ENCODE measurements around the gene PPFIBP1. TPM values are rescaled to one million over a fixed set of nuclear protein-coding genes. Genes with fewer than 3 reads are reported as not detected.
A peak's percentile ranks its signal among the peaks of the same experiment; 100 is the strongest.

Gene PPFIBP1
- total and polyA plus RNA-seq, 9 of the 15 experiments (the other 6 are each of a cell fraction or from before 2014, with no cell fraction given), result 0.46 to 3.5 (median 1.8) TPM

GRCh38 chr12:27607591-27607990 lies 83.6 kb downstream of the PPFIBP1 start:
- no peak overlapping the region for H3K4me3 ChIP-seq
- no peak overlapping the region for H3K27ac ChIP-seq (ENCODE audit: extremely low read depth, low read depth, low read length)
- ChIA-PET POLR2A (interaction anchor here (0.6 kb wide), 1 partner anchor 13 kb away, joined by 3 read pairs; no protein-coding TSS in a partner anchor), CTCF (ENCODE audit: low intra/inter-chr PET ratio) (no interaction called here)
- no peak overlapping the region for H3K4me2 ChIP-seq (ENCODE audit: insufficient read depth, low read length)
- H3K27me3 ChIP-seq (ENCODE audit: control insufficient read depth in 2 of 2, insufficient read depth in 2 of 2, low read length in 2 of 2), result no peaks in the 10 kb centered on the region; a peak in 2 of 5 replicates
- no peaks in the 10 kb centered on the region for H3K9me3 ChIP-seq (replicated peaks; ENCODE audit: control insufficient read depth, insufficient read depth, low read depth, low read length)
- FAIRE-seq (no peak), ATAC-seq (no peak), DNase-seq (ENCODE audit: extremely low read depth in 1 of 4, low spot score in 3 of 4) (no peak)
- no peaks in the 10 kb centered on the region for H3K9me1 ChIP-seq (ENCODE audit: control insufficient read depth, insufficient read depth, low read length)
- H3K79me2 ChIP-seq (ENCODE audit: control insufficient read depth, insufficient read depth, low read length), result no peaks in the 10 kb centered on the region
- H4K20me1 ChIP-seq (replicated peaks; ENCODE audit: control insufficient read depth, insufficient read depth, low read length), result no peaks in the 10 kb centered on the region
- 0 out of 2 replicates have a peak, but pooled peaks have one; percentile 37 for TF ChIP-seq KLF1 (tag; IDR thresholded peaks at IDR 0.05)
- TF ChIP-seq FOXK1 (CRISPR knock-in tag; IDR thresholded peaks at IDR 0.05; ENCODE audit: borderline replicate concordance), result no peak
- in situ Hi-C loops (cut with MboI), result no loop called here
- no peak overlapping the region for H3K9ac ChIP-seq (ENCODE audit: insufficient read depth in 1 of 2, low read depth in 2 of 2, low read length in 2 of 2)
- H3K36me3 ChIP-seq (ENCODE audit: control insufficient read depth, insufficient read depth, low read length), result no peaks in the 10 kb centered on the region
- WGBS (ENCODE audit: insufficient coverage, low coverage, missing lambda C conversion rate), result 4% methylated on average over 4 of the region's 4 CpGs
- intact Hi-C loops (cut with micrococcal nuclease), result no loop called here
- H2AFZ ChIP-seq (ENCODE audit: low read depth, low read length), result no peak overlapping the region
- no peaks in the 10 kb centered on the region for H3K4me1 ChIP-seq (replicated peaks in 1 of 2; ENCODE audit: control insufficient read depth in 2 of 2, insufficient read depth in 2 of 2, low read length in 2 of 2)
- BruUV-seq (replicated peaks), result no TSS peak

- no peak for FAIRE-seq
- H4K20me1 ChIP-seq (replicated peaks; ENCODE audit: control insufficient read depth, insufficient read depth, low read length), result no peaks in the 10 kb centered on the region
- WGBS (ENCODE audit: insufficient coverage, low coverage, missing lambda C conversion rate), result under 1% methylated on average over 8 of the region's 8 CpGs
- H3K4me1 ChIP-seq (replicated peaks in 1 of 2; ENCODE audit: control insufficient read depth in 2 of 2, insufficient read depth in 2 of 2, low read length in 2 of 2), result no peaks in the 10 kb centered on the region
- H3K27me3 ChIP-seq (ENCODE audit: control insufficient read depth in 2 of 2, insufficient read depth in 2 of 2, low read length in 2 of 2), result no peaks in the 10 kb centered on the region; a peak in 2 of 5 replicates
- no peak for DNase-seq (ENCODE audit: extremely low read depth in 1 of 4, low spot score in 3 of 4)
- no peak overlapping the region for H3K4me2 ChIP-seq (ENCODE audit: insufficient read depth, low read length)
- BruUV-seq (replicated peaks), result no TSS peak
- in situ Hi-C loops (cut with MboI) (no loop called here), intact Hi-C loops (cut with micrococcal nuclease) (no loop called here)
- H3K79me2 ChIP-seq (ENCODE audit: control insufficient read depth, insufficient read depth, low read length), result no peaks in the 10 kb centered on the region
- no peak overlapping the region for H3K27ac ChIP-seq (ENCODE audit: extremely low read depth, low read depth, low read length)
- ChIA-PET CTCF (ENCODE audit: low intra/inter-chr PET ratio) (no interaction called here), POLR2A (interaction anchor here (0.5 kb wide), 1 partner anchor 76 kb away, joined by 3 read pairs; no protein-coding TSS in a partner anchor)
- no peaks in the 10 kb centered on the region for H3K9me3 ChIP-seq (replicated peaks; ENCODE audit: control insufficient read depth, insufficient read depth, low read depth, low read length)
- TF ChIP-seq PHF21A (IDR thresholded peaks at IDR 0.05; ENCODE audit: borderline replicate concordance, low read depth) (no peak), ATF3 (IDR thresholded peaks at IDR 0.05) (no peak), ATF3 (CRISPR knock-in tag; conservative IDR thresholded peaks at IDR 0.05) (no peak), PTTG1 (tag; IDR thresholded peaks at IDR 0.05; ENCODE audit: low read depth) (no peak), ZNF12 (CRISPR knock-in tag; IDR thresholded peaks at IDR 0.05) (no peak), RBM25 (IDR thresholded peaks at IDR 0.05; ENCODE audit: low read depth, low read length, severe bottlenecking) (no peak), XRCC5 (IDR thresholded peaks at IDR 0.05; ENCODE audit: low read depth, low read length) (no peak), IRF1 (CRISPR knock-in tag; IDR thresholded peaks at IDR 0.05; ENCODE audit: borderline replicate concordance) (no peak), ZNF589 (CRISPR knock-in tag; IDR thresholded peaks at IDR 0.05; ENCODE audit: low read depth) (no peak)
- no peak for ATAC-seq
- no peaks in the 10 kb centered on the region for H3K36me3 ChIP-seq (ENCODE audit: control insufficient read depth, insufficient read depth, low read length)
- H3K9me1 ChIP-seq (ENCODE audit: control insufficient read depth, insufficient read depth, low read length), result no peaks in the 10 kb centered on the region
- H3K4me3 ChIP-seq, result no peak overlapping the region
- no peak overlapping the region for H3K9ac ChIP-seq (ENCODE audit: insufficient read depth in 1 of 2, low read depth in 2 of 2, low read length in 2 of 2)
- H2AFZ ChIP-seq (ENCODE audit: low read depth, low read length), result no peak overlapping the region
These were observed 84.9 kb downstream of the PPFIBP1 start for GRCh38 chr12:27608890-27609289.

All from K562 (cell line).